Renal pelvis (tissue), 4 donors: ENCODE results near the gene TMEM59L. TPM values are rescaled to one million over a fixed set of nuclear protein-coding genes. Genes with fewer than 3 reads are reported as not detected.
"Not testable (repeated sequence)": the region's sequence is repeated elsewhere in the genome, so short reads cannot be mapped to it uniquely, and the experiment has no call there.

Source experiments
- DNase-seq: peaks from one replicate; pipeline ENCODE4 v3.0.0-alpha.2; 2013
- polyA plus RNA-seq, 3 donors: library from polyadenylated mRNA; unstranded; fragments of 120-200 nt; gene quantifications; one replicate each; pipeline ENCODE4 v1.2.1, GENCODE V29; 2013; ENCODE audit not compliant: insufficient read length in 3 of 3

TMEM59L gene
- polyA plus RNA-seq, 3 donors = 1.8 to 3.5 (median 3.3) TPM

DNA sequence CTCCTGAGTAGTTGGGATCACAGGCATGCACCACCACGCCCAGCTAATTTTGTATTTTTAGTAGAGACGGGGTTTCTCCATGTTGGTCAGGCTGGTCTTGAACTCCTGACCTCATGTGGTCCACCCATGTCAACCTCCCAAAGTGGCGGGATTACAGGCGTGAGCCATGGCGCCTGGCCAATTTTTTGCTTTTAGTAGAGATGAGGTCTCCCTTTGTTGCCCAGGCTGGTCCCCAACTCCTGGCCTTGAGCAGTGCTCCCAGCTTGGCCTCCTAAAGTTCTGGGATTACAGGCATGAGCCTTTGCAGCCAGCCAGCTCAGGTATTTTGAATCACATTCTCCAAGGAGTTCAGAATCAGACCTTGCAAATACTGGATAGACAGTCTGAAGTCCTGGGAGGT, 19.9 kb upstream of the TMEM59L start:
- DNase-seq = not testable (repeated sequence)

DNA sequence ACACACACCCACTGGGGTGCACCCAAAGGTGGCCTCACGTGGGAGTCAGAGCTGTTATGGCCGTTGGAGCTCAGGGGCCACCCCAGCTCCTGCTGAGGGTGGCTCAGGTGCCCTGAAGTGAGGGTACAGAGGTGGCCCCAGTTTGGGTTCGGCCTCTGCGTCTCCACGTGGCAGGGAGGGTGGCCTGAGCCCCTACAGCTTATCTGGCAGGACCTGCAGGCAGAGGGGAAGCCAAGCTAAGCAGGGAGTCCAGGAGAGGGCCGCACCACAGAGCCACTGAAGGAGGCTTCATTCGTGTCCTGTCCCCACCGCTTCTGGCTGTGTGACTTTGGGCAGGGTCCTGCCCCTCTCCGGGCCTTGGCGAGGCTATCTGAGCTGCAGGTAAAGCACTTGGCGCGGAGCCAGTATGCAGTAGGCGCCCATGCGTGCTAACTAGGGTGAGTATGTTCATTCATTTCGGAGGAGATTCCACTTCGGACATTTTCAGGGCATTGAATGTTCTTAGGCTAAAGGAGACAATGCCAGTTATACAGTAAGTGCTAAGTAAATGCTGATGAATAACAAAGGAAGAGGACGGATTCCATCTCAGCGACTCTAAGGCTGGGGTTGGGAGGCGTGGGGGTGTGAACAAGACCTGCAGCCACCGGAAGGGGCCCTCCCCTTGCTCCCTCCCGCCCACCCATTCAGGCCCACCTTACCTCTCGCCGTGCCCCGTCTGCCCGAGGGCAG, 19.1 kb upstream of the TMEM59L start:
- no peak for DNase-seq

- DNase-seq = peak; percentile 85
Observed at GRCh38 chr19:18594096-18594823, 18.4 kb upstream of the TMEM59L start.

- DNase-seq = no peak
Observed at GRCh38 chr19:18594824-18595373, 17.8 kb upstream of the TMEM59L start.

DNA sequence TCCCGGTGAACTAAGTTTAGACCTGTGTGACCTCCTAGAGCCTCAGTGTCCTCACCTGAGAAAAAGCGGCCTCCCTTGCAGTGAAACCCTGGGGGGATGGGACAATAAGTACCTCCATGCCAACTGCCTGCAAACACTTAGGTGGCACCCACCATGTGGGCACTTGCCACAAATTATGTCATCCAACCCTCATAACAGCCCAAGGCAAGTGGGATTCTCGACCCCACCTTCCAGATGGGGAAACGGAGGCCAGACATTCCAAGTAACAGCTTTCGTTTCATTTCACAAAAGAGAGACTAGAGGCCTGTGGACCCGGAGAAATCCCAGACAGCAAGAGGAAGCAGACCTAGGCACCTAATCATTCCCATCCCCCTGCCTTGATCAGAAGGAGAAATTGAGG, 17.2 kb upstream of the TMEM59L start:
- no peak for DNase-seq

DNA sequence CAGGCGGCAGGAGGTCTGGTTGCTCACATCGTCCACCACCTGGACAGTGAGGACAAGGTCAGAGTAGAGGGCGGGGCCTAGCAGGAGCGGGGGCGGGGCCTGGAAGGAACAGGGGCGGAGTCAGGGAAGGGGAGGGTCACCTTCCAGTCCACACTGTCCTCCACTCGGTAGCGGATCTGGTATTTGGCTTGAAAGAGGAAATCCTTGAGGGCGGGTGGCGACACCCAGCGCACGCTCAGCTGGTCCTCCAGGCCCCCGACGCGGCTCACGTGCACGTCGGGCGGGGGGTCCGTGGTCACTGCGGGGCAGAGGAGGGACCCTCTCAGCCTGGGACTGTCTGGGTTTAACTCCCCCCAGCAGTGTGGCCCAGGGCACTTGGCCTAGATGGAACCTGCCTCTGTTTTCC, 15.9 kb upstream of the TMEM59L start:
- DNase-seq = no peak

DNA sequence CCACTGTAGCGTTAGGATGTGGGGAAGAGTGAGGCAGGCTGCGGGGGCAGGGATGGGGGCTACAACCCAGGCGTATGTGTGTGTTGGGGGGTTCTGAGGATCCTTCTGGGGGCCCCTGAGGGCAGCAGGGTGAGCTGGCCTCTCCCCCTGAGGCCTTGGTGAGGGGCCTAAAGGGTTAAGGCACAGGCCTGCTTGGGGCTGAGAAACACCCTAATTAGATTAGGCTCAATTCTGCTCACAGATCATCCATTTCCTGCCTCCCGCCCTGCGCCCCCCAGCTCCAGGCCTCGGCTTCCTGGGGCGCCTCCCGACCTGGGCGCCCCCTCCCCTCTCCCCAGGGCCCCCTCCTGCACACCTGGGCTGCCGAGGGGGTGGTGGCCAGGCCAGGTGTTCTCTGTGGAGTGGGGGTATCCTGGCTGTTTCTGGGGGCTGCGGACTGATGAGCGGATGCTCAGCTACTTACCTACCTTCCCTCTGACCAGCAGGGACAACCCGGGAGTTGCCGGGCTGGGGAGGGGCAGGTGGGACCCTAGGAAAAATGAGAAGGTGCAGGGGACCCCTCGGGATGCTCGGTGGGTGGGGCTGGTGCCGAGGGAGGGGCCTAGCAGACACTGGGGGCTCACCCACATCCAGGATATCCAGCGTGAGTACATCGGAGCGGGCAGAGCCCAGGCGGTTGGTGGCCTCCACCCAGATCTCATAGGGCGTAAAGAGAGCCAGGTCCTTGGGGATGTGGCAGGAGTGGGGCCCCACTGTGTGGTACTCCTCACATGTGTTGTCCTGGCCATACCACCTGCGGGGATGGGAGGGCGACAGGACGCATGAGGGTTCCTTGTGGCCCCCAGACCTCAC, 14.6 kb upstream of the TMEM59L start:
- DNase-seq = no peak

DNA sequence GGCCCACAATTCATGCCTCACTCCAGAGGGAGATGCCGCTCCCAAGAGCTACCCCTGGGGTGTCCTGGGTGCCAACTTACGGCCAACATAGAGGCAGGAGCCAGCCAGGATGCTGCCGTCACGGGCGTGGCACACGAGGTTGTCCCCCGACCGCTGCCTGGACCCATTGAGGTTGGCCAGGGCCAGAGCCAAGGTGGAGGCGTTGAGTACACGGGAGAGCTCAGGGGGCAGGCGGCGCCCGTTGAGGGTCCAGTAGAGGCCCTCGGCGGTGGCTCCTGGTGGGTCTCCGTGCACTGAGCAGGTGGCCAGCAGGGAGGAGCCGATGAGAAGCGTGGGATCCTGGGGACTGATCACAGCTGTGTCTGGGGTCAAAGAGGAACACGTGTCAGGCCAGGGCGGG, 13.2 kb upstream of the TMEM59L start:
- no peak for DNase-seq

GRCh38 chr19:18600692-18601397, 11.8 kb upstream of the TMEM59L start:
- not testable (repeated sequence) for DNase-seq

DNA sequence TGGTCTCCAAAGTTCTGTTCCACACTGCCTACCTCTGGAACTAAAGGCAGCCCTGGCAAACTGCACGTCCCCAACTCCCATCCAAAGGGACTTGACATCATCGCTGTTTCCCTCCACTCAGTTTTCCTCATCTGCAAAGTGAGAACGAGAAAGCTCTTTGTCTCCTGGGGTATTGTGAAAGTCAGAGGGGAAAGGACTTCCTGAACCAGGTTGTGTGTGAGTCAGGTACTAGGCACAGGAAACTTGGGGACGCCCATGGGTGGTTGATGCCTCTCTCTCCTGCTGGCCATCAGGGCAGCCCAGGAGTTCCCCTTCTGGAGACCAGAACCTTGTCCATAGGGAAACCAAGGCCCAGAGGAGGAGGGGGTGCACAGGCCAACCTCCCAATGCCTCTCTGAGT, 10.8 kb upstream of the TMEM59L start:
- DNase-seq = no peak

- DNase-seq = no peak
Observed at GRCh38 chr19:18603255-18603957, 9.3 kb upstream of the TMEM59L start.

GRCh38 chr19:18603958-18604819, 8.5 kb upstream of the TMEM59L start:
- DNase-seq = no peak

- DNase-seq = no peak
Observed at GRCh38 chr19:18604820-18605159, 7.9 kb upstream of the TMEM59L start.

DNA sequence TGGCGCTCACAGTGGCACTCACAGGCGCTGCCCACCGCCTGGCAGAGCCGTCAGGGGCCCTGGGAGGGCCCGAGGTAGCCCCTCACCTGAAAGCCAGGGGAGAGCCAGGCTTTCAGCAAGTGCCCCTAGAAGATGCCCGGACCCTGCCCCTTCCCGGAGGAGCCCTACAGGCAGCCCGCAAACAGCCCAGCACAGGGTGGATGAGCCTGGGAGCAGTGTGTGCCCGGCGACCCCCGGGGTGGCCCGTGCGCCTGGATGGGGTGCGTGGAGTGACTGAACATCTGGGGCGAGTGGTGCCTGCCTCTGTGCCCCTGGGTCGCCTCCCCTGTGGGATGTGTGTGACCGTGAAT, 7.5 kb upstream of the TMEM59L start:
- DNase-seq = no peak

DNA sequence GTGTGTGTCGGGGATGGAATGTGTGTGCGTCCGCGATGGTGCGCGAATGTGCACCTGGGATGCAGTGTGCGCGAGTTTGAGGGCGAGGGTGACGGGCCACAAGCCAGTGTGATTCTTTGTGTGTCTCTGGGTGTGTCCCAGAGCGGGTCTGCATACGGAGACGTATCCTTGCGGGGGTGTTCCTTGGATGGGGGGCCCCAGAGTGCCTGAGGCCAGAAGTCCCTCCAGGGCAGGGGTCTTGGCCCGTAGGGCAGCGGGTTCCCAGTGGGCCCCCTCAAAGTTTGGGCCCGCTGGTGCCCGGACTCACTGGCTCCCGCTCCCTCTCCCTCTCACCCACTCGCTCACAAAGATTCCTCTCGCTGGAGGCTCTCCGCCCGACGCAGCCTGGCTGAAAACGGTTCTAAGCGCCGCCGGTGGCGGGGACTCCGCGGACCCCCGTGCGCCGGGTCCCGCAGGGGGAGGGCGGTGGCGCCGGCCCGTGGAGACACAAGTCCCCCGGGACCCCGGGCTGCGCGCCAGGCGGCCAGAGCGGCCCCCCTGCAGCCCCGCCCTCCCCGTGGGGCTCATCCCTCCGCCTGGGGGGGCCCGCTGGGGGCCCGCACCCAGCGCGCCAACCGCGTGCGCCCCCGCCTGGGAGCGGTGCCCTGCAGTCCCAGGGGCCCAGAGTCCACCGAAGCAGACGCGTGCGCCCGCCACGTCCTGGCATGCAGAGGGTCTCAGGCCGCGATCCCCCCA, 7.0 kb upstream of the TMEM59L start:
- DNase-seq = no peak

GRCh38 chr19:18606281-18607225, 6.1 kb upstream of the TMEM59L start, which contains the start of gene CRLF1:
TSS of gene CRLF1 (minus strand) at chr19:18606799. CDS start at chr19:18606656, 143 bp downstream.
- DNase-seq = no peak

DNA sequence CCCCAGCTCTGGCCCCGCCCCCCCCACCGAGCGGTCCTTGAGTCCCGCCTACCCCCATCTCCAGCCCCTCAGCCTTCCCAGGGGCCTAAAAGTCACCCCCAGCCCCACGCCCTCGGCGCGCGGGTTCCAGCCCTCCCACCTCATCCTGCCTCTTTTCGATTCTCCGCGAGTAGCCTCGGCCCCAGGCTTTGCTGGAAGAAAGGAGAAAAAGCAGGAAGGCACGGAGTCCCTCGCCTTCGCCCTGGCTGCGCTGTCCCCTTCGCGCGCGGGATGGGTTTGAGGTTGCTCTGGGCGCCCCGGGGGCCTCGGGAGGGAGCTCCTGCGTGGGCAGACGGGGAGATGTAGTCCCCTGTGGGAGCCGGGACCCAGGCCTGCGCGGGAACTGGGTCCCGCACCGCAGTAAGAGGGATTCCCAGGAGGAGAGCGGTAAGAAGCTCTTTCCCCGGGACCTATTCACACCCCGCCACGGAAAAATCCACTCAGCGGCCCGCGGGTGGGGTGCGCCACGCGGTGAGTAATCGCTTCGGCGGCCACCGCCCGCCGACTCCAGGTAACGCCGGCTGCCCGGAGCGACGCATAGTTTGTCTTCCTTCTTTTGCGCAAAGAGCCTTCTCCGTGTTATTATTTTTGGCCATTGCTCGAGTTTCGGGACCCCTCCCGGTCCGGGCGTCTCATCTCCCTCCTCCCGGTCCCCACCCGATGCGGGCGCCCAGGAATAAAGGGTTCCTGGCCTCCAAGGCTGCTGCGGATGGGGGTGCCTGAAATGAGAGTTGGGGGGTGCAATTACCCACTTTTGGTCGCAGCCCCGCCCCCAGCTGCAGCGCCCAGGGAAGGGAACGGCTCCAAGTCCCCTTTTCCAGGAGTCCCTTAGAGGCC, 5.2 kb upstream of the TMEM59L start:
- no peak for DNase-seq
